Liver (tissue), 3 donors: ENCODE data around the gene POTEH.
"Not testable (repeated sequence)": the region's sequence is repeated elsewhere in the genome, so short reads cannot be mapped to it uniquely, and the experiment has no call there.

Experiments
- EGR1 ChIP-seq, 2 donors: IDR thresholded peaks; 2 replicates each; pipeline ENCODE4 v1.6.1; 2016 to 2018; ENCODE audit warnings: antibody characterized with exemption in 2 of 2, low read depth in 2 of 2
- GABPA ChIP-seq, 2 donors: IDR thresholded peaks in 1 of 2; conservative IDR thresholded peaks in 1 of 2; 2 replicates each; pipeline ENCODE4 v1.6.1; 2016; ENCODE audit warnings: antibody characterized with exemption in 2 of 2, mild to moderate bottlenecking in 1 of 2, moderate library complexity in 1 of 2
- HNF4A ChIP-seq, 2 donors: conservative IDR thresholded peaks; 2 replicates each; pipeline ENCODE4 v1.6.1; 2016; ENCODE audit warnings: antibody characterized with exemption in 2 of 2, mild to moderate bottlenecking in 2 of 2
- JUND ChIP-seq, 2 donors: IDR thresholded peaks; 2 replicates each; pipeline ENCODE4 v1.6.1; 2016; ENCODE audit warnings: antibody characterized with exemption in 2 of 2
- RAD21 ChIP-seq, 2 donors: IDR thresholded peaks; 2 replicates each; pipeline ENCODE4 v1.6.1; 2016; ENCODE audit warnings: antibody characterized with exemption in 2 of 2, mild to moderate bottlenecking in 2 of 2
- RXRA ChIP-seq, 2 donors: IDR thresholded peaks; 2 replicates each; pipeline ENCODE4 v1.6.1; 2017 to 2018; ENCODE audit warnings: antibody characterized with exemption in 2 of 2, mild to moderate bottlenecking in 1 of 2
- TAF1 ChIP-seq: conservative IDR thresholded peaks from 2 replicates; pipeline ENCODE4 v1.6.1; 2016; ENCODE audit warnings: antibody characterized with exemption, mild to moderate bottlenecking
- YY1 ChIP-seq: IDR thresholded peaks from 2 replicates; pipeline ENCODE4 v1.6.1; 2016; ENCODE audit warnings: antibody characterized with exemption, mild to moderate bottlenecking
- TF ChIP-seq, protein P1 (sequence below): fragments of 150-350 bp; IDR thresholded peaks from 2 replicates; pipeline ENCODE4 v1.5.1; 2017; ENCODE audit warnings: improper control_type of control experiment, low read depth, low read length; ENCODE audit not compliant: missing input control
- TF ChIP-seq, protein P2 (sequence below): IDR thresholded peaks from 2 replicates; pipeline ENCODE4 v1.6.1; 2016; ENCODE audit warnings: antibody characterized with exemption
- TF ChIP-seq, protein P3 (sequence below): IDR thresholded peaks from 2 replicates; pipeline ENCODE4 v1.6.1; 2016; ENCODE audit warnings: antibody characterized with exemption, mild to moderate bottlenecking
- TF ChIP-seq, protein P4 (sequence below): IDR thresholded peaks from 2 replicates; pipeline ENCODE4 v1.6.1; 2016; ENCODE audit warnings: antibody characterized with exemption
- TF ChIP-seq, protein P5 (sequence below): IDR thresholded peaks from 2 replicates; pipeline ENCODE4 v1.6.1; 2016; ENCODE audit warnings: antibody characterized with exemption
- donor health status: healthy.
- donor health status: healthy.

DNA sequence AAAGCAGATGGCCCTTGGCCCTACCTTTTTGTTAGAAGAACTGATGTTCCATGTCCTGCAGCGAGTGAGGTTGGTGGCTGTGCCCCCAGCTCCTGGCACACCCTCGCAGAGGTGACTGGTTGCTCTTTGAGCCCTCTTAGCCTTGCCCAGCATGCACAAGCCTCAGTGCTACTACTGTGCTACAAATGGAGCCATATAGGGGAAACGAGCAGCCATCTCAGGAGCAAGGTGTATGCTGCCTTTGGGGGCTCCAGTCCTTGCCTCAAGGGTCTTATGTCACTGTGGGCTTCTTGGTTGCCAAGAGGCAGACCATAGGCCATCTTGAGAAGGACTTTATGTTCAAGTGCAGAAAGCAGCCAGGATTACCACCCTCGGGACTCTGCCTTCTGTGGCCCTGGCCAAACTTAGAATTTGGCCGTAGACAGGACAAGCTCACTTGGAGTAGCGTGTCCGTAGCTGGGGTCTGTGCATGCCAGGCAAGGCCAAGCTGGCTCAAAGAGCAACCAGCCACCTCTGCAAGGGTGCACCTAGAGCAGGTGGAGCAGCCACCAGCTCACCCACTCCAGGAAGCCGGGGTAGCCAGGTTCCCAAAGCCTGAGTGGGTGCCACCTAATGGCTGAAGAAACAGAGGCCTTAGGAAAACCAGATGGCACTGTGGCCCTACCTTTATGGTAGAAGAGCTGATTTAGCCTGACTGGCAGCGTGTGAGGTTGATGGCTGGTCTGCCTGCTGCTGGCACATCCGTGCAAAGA lies 48.5 kb downstream of the POTEH start:
- TF ChIP-seq, protein P1, sequence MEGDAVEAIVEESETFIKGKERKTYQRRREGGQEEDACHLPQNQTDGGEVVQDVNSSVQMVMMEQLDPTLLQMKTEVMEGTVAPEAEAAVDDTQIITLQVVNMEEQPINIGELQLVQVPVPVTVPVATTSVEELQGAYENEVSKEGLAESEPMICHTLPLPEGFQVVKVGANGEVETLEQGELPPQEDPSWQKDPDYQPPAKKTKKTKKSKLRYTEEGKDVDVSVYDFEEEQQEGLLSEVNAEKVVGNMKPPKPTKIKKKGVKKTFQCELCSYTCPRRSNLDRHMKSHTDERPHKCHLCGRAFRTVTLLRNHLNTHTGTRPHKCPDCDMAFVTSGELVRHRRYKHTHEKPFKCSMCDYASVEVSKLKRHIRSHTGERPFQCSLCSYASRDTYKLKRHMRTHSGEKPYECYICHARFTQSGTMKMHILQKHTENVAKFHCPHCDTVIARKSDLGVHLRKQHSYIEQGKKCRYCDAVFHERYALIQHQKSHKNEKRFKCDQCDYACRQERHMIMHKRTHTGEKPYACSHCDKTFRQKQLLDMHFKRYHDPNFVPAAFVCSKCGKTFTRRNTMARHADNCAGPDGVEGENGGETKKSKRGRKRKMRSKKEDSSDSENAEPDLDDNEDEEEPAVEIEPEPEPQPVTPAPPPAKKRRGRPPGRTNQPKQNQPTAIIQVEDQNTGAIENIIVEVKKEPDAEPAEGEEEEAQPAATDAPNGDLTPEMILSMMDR = not testable (repeated sequence)
- TF ChIP-seq, protein P2, sequence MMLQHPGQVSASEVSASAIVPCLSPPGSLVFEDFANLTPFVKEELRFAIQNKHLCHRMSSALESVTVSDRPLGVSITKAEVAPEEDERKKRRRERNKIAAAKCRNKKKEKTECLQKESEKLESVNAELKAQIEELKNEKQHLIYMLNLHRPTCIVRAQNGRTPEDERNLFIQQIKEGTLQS = not testable (repeated sequence)
- TF ChIP-seq GABPA (IDR thresholded peaks at IDR 0.05 in 1 of 2, conservative IDR thresholded peaks at IDR 0.05 in 1 of 2); TAF1; JUND (IDR thresholded peaks at IDR 0.05); RAD21 (IDR thresholded peaks at IDR 0.05); YY1; RXRA (IDR thresholded peaks at IDR 0.05); HNF4A (conservative IDR thresholded peaks at IDR 0.05); EGR1 (IDR thresholded peaks at IDR 0.05; ENCODE audit: low read depth in 2 of 2): not testable (repeated sequence)
- TF ChIP-seq, protein P3, sequence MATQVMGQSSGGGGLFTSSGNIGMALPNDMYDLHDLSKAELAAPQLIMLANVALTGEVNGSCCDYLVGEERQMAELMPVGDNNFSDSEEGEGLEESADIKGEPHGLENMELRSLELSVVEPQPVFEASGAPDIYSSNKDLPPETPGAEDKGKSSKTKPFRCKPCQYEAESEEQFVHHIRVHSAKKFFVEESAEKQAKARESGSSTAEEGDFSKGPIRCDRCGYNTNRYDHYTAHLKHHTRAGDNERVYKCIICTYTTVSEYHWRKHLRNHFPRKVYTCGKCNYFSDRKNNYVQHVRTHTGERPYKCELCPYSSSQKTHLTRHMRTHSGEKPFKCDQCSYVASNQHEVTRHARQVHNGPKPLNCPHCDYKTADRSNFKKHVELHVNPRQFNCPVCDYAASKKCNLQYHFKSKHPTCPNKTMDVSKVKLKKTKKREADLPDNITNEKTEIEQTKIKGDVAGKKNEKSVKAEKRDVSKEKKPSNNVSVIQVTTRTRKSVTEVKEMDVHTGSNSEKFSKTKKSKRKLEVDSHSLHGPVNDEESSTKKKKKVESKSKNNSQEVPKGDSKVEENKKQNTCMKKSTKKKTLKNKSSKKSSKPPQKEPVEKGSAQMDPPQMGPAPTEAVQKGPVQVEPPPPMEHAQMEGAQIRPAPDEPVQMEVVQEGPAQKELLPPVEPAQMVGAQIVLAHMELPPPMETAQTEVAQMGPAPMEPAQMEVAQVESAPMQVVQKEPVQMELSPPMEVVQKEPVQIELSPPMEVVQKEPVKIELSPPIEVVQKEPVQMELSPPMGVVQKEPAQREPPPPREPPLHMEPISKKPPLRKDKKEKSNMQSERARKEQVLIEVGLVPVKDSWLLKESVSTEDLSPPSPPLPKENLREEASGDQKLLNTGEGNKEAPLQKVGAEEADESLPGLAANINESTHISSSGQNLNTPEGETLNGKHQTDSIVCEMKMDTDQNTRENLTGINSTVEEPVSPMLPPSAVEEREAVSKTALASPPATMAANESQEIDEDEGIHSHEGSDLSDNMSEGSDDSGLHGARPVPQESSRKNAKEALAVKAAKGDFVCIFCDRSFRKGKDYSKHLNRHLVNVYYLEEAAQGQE = not testable (repeated sequence)
- TF ChIP-seq, protein P4, sequence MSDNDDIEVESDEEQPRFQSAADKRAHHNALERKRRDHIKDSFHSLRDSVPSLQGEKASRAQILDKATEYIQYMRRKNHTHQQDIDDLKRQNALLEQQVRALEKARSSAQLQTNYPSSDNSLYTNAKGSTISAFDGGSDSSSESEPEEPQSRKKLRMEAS = not testable (repeated sequence)
- TF ChIP-seq, protein P5, sequence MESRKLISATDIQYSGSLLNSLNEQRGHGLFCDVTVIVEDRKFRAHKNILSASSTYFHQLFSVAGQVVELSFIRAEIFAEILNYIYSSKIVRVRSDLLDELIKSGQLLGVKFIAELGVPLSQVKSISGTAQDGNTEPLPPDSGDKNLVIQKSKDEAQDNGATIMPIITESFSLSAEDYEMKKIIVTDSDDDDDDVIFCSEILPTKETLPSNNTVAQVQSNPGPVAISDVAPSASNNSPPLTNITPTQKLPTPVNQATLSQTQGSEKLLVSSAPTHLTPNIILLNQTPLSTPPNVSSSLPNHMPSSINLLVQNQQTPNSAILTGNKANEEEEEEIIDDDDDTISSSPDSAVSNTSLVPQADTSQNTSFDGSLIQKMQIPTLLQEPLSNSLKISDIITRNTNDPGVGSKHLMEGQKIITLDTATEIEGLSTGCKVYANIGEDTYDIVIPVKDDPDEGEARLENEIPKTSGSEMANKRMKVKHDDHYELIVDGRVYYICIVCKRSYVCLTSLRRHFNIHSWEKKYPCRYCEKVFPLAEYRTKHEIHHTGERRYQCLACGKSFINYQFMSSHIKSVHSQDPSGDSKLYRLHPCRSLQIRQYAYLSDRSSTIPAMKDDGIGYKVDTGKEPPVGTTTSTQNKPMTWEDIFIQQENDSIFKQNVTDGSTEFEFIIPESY = not testable (repeated sequence)
